Heart left ventricle (tissue), 16 donors: ENCODE results near the gene PIP4K2A. TPM values are rescaled to one million over a fixed set of nuclear protein-coding genes. Genes with fewer than 3 reads are reported as not detected.

ENCODE experiments used
- ATAC-seq, 4 donors: fragments of 200-7000 bp; cut with Tn5 transposase; one replicate each; pipeline ENCODE4 v1.9.1; 2020 to 2022; ENCODE audit warnings: moderate library complexity in 4 of 4, mild to moderate bottlenecking in 3 of 4, moderate number of reproducible peaks in 1 of 4
- DNase-seq, 5 donors: peaks; one replicate each; pipeline ENCODE4 v3.0.0-alpha.2; 2020
- H3K27ac ChIP-seq, 12 donors: fragments of 200-600 bp; sonication (generic) in 4 of 12; one replicate each; pipeline versions ENCODE4 v1.5.0 to v1.8.0; 2016 to 2022; ENCODE audit warnings: mild to moderate bottlenecking in 2 of 12
- H3K27me3 ChIP-seq, 9 donors: fragments of 200-600 bp; sonication (generic) in 2 of 9; one replicate each; pipeline versions ENCODE4 v1.5.1 to v1.8.0; 2016 to 2022; ENCODE audit warnings: mild to moderate bottlenecking in 3 of 9
- H3K36me3 ChIP-seq, 9 donors: fragments of 200-600 bp; sonication (generic) in 2 of 9; one replicate each; pipeline versions ENCODE4 v1.5.0 to v1.8.0; 2018 to 2022; ENCODE audit warnings: mild to moderate bottlenecking in 2 of 9
- H3K4me1 ChIP-seq, 12 donors: fragments of 200-600 bp; sonication (generic) in 4 of 12; one replicate each; pipeline versions ENCODE4 v1.5.0 to v1.8.0; 2016 to 2022; ENCODE audit warnings: mild to moderate bottlenecking in 3 of 12
- H3K4me3 ChIP-seq, 12 donors: fragments of 200-600 bp; sonication (generic) in 4 of 12; one replicate each; pipeline versions ENCODE4 v1.5.0 to v1.8.0; 2017 to 2022; ENCODE audit warnings: mild to moderate bottlenecking in 9 of 12, moderate library complexity in 4 of 12
- H3K9me3 ChIP-seq, 12 donors: fragments of 200-600 bp; sonication (generic) in 4 of 12; one replicate each; pipeline versions ENCODE4 v1.5.0 to v1.8.0; 2016 to 2022; ENCODE audit warnings: mild to moderate bottlenecking in 1 of 12
- POLR2A ChIP-seq, 2 donors: fragments of 450-650 bp; IDR thresholded peaks; one replicate each; pipeline ENCODE4 v1.6.1; 2017; ENCODE audit warnings: antibody characterized with exemption in 2 of 2, mild to moderate bottlenecking in 2 of 2, moderate library complexity in 2 of 2
- WGBS, 4 donors: extraction: QIAGEN DNeasy Blood & Tissue Kit in 2 of 4; methylation state at CpG; one replicate each; pipeline versions ENCODE4 v1.1.5 to v1.1.7; 2013 to 2018; 5-methylcytosine and 5-hydroxymethylcytosine counted together
- intact Hi-C, 10 donors: fragments of 100-400 bp; cut with DNase I; formaldehyde crosslinking; loops; one replicate each; pipeline versions ENCODE4 v1.11.1 to v1.14.2; 2022
- polyA plus RNA-seq, 2 donors: library from polyadenylated mRNA; stranded (reverse); fragments of 200-250 nt; gene quantifications; one replicate each; pipeline ENCODE4 v1.2.3, GENCODE V29; 2013
- total RNA-seq, 9 donors: library from RNA; depleted of rRNA in 2 of 9; stranded (reverse); fragments of >200 nt in 2 of 9; fragmentation: NEBNext Ultra II Directional in 3 of 9; extraction: Animal tissue kit (Norgen Biotek cat#: 25700) in 3 of 9; gene quantifications; one replicate each; pipeline versions ENCODE4 v1.1.0 to v1.2.4, GENCODE V29; 2016 to 2023
- TF ChIP-seq, protein P1 (sequence below), 12 donors: fragments of 200-600 bp; sonication (generic) in 4 of 12; IDR thresholded peaks; one replicate each; pipeline versions ENCODE4 v1.5.0 to v1.8.0; 2018 to 2022; ENCODE audit warnings: antibody characterized with exemption in 12 of 12, mild to moderate bottlenecking in 5 of 12
- donor health status: ischemic (EF 13 %, LVEDD 7.1; RV severe dilation, severe dysfunction).
- donor health status: healthy with polysubstance abuse.
- donor health status: DM: no; HTN: yes; CAD: no.
- donor health status: DM: no; HTN: no; CAD: no.
- donor health status: ischemic (EF 25% LVEDD 6.9; RV normal size, moderate dysfunction).
- donor health status: ischemic (EF 25% LVEDD 5.7; RV mildly dilated, moderate dysfunction).
- donor health status: healthy.
- donor health status: DM: yes; HTN: yes; CAD: no.
- donor health status: ischemic (EF 35%, LVEDD 5.7; RV mildly dilated, moderate dysfunction).
- donor health status: nonischemic (EF 11% LVEDD 7.7; RV severe dilation, severe dysfunction).
- donor health status: DM: yes; HTN: yes; CAD: no.
- donor health status: PGD.
- donor health status: ischemic (EF 29% LVEDD 5.4; RV normal size, mild dysfunction).
- donor health status: nonischemic (EF 23%, LVEDD 6.1; RV moderate dilation, normal function).

The PIP4K2A gene
- total and polyA plus RNA-seq, 11 donors = 4.0 to 35.6 (median 12.5) TPM

DNA sequence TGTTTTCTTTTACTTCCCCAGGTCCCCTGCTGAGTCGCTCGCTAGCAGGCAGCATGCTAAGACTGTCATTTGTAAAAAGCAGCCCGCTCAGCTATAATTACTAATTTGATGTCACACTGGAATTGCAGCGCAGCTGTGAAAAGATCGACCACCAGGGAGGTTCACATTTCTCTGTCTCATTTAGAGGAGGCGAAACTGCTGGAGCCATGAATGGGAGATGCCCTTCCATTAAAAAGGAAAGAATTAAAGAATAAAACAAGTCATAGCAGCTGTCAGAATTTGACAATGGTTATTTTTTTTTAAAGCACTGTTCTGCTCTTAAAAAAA is 153.5 kb downstream of the PIP4K2A start:
- TF ChIP-seq POLR2A (IDR thresholded peaks at IDR 0.05) = no peak
- TF ChIP-seq, protein P1, sequence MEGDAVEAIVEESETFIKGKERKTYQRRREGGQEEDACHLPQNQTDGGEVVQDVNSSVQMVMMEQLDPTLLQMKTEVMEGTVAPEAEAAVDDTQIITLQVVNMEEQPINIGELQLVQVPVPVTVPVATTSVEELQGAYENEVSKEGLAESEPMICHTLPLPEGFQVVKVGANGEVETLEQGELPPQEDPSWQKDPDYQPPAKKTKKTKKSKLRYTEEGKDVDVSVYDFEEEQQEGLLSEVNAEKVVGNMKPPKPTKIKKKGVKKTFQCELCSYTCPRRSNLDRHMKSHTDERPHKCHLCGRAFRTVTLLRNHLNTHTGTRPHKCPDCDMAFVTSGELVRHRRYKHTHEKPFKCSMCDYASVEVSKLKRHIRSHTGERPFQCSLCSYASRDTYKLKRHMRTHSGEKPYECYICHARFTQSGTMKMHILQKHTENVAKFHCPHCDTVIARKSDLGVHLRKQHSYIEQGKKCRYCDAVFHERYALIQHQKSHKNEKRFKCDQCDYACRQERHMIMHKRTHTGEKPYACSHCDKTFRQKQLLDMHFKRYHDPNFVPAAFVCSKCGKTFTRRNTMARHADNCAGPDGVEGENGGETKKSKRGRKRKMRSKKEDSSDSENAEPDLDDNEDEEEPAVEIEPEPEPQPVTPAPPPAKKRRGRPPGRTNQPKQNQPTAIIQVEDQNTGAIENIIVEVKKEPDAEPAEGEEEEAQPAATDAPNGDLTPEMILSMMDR (IDR thresholded peaks at IDR 0.05) = no peak
- ATAC-seq (no peak), DNase-seq (no peak)
- intact Hi-C loops = loop anchor here in 1 of 10 donors (10.0 kb wide), 1 partner anchor 566 kb away; no protein-coding TSS in a partner anchor
- Histone ChIP-seq H3K9me3 (no peaks in the 10 kb centered on the region), H3K4me3 (no peak overlapping the region), H3K4me1 (no peaks in the 10 kb centered on the region), H3K36me3 (peaks cover 0 to 48% (median 8%) of the 10 kb centered on the region in 9 donors), H3K27ac (no peak overlapping the region), H3K27me3 (no peaks in the 10 kb centered on the region)
- 89 to 94% (median 92%) methylated on average over 6 of the region's 6 CpGs for WGBS, 4 donors

DNA sequence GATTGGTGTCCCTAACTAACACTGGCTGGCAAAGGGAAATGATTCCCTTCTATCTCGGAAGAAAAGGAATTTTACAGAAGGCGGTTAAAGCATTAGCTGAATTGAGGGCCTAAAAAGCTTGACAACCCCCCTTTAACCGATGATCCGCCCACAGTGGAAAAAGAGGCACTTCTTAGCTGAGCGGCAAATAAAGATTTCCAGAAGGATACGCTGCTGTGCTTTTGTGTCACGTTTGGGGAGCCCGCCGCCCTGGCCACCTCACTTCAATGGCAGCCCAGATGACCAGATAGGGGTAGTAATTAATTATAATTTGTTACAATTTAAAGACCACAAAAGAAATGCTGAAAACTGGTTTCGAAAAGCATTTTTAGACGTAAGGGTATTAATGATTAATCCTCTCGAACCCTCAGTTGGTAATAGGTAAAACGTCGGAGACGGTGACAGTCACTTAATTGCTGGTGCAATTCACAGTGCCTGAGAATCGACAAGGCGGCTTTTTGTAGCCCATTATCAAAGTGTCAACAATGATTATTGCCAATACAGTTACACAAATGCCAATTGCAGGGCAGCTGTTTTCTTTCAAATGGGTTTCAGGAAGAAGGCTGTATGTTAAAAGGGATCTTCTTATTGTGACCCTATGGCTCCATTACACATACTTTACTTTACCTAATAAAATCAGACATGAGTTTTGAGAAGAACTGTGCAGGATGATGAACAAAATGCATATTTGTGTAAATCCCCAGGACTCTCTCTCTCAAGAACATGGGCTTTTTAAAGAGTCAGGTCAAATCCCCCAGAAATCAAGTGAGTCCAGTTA is 154.1 kb downstream of the PIP4K2A start:
- intact Hi-C loops = loop anchor here in 1 of 10 donors (10.0 kb wide), 1 partner anchor 566 kb away; no protein-coding TSS in a partner anchor
- Histone ChIP-seq H3K9me3 (no peaks in the 10 kb centered on the region), H3K4me1 (no peaks in the 10 kb centered on the region), H3K27ac (no peak overlapping the region), H3K4me3 (no peak overlapping the region), H3K27me3 (no peaks in the 10 kb centered on the region), H3K36me3 (peaks cover 0 to 50% (median 8%) of the 10 kb centered on the region in 9 donors)
- no peak for TF ChIP-seq POLR2A (IDR thresholded peaks at IDR 0.05)
- TF ChIP-seq, protein P1 (IDR thresholded peaks at IDR 0.05) = no peak
- no peak for DNase-seq
- ATAC-seq = no peak
- WGBS, 4 donors = 93 to 94% (median 93%) methylated on average over 17 of the region's 17 CpGs

DNA sequence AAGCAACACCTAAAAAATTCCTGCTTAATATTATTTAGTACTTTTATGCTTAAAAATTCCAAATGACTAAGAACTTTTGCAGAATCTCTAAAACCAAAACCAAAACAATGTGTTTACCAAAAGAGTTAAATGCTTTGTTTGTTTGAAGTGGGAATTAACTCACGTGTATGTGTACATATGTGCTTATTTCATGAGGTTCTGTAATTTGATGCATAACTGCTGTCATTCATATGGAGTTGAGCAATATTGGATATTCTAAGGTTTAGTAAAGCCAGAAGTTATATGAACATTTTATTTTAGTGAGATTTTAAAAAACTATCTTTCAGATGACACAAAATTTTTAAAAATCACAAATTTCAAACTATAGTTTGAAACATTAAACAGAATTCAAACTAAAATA is 157.1 kb downstream of the PIP4K2A start:
- Histone ChIP-seq H3K9me3 (no peaks in the 10 kb centered on the region), H3K27ac (no peak overlapping the region), H3K4me3 (no peak overlapping the region), H3K27me3 (no peaks in the 10 kb centered on the region), H3K36me3 (peaks cover 0 to 47% (median 0%) of the 10 kb centered on the region in 9 donors), H3K4me1 (peaks cover 0 to 13% (median 0%) of the 10 kb centered on the region in 12 donors)
- TF ChIP-seq POLR2A (IDR thresholded peaks at IDR 0.05) = no peak
- TF ChIP-seq, protein P1 (IDR thresholded peaks at IDR 0.05) = no peak
- WGBS, 4 donors = 83 to 92% (median 86%) methylated on average over 1 of the region's 1 CpG
- DNase-seq (no peak), ATAC-seq (no peak)
- intact Hi-C loops = loop anchor here in 2 of 10 donors (5.0 to 10.0 kb wide), 2 partner anchors 213 to 305 kb away; partner anchors contain the start of gene SPAG6 (in 1 of the 2)

DNA sequence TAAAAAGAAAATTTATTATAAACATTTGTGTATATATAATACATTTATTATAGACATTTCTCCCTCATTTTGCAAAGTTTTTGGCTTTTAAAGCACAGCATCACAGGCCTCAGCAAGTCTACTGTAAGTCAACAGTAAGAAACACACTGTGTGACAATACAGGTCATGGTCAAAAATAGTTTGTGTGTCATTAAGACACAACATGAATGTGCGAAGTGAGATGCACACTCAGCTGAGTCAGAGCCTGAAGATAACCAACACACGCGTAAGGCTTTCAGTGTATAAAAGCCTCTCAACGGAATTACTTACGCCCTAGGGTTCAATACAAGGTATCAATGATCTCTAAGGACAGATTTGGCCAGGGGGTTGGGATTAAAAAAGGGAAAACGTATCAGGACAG is 157.6 kb downstream of the PIP4K2A start:
- no peaks in the 10 kb centered on the region for H3K27me3 ChIP-seq
- H3K9me3 ChIP-seq = no peaks in the 10 kb centered on the region
- peaks cover 0 to 13% (median 0%) of the 10 kb centered on the region in 12 donors for H3K4me1 ChIP-seq
- 86 to 92% (median 90%) methylated on average over 6 of the region's 6 CpGs for WGBS, 4 donors
- intact Hi-C loops = loop anchor here in 2 of 10 donors (5.0 to 10.0 kb wide), 2 partner anchors 212 to 304 kb away; partner anchors contain the start of gene SPAG6 (in 1 of the 2)
- H3K36me3 ChIP-seq = peaks cover 0 to 44% (median 0%) of the 10 kb centered on the region in 9 donors
- ATAC-seq = no peak
- no peak for DNase-seq
- TF ChIP-seq POLR2A (IDR thresholded peaks at IDR 0.05) = no peak
- TF ChIP-seq, protein P1 (IDR thresholded peaks at IDR 0.05) = no peak
- no peak overlapping the region for H3K27ac ChIP-seq
- no peak overlapping the region for H3K4me3 ChIP-seq
